NCI-H446 (cell line): ENCODE results near the gene PLXNA3.

ENCODE experiments used
- DNase-seq, 2 experiments: peaks; one replicate each; lab custom pipeline; 2025; lab: John Stamatoyannopoulos, UW

The PLXNA3 gene

DNA sequence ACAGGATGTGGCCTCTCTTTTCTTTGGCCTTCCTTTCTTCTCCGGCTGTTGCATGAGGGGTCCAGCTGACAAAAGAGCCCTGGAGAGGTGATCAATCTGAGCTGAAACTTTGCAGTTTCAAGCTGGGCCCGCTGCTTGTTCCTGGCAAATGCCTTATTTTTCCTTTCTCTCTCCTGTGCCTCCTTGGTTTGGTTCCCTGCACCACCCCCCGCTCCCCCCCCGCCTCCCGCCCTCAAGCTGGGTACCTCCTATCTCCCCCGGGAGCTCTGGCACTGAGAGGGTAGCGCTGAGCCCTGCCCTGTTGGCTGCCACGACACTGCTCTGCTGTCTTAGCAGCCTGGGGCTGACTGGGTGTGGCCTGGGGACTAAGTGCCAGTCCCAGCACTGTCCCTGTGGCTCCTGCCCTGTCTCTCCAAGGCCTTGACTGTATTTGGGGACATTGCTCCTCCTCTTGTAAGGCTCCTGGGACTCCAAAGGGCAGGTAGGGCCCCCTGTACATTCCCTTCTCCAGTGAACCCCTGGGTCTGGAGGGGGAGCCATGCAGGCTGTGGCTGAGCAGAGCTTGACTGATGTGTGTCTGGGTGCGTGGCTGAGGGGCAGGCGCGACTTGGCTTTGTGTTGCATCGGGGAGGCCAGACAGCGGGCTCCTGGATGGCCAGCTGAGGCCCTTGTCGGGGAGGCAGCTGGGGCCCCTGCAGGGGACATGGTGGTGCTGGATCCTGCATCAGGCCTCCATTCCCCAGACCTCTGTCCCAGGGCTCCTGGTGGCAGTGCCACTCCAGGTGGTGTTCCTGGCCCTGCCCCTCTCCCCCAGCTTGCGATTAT, 1.1 kb downstream of the PLXNA3 start:
- peak in 1 of 2 experiments; percentile 30 for DNase-seq

DNA sequence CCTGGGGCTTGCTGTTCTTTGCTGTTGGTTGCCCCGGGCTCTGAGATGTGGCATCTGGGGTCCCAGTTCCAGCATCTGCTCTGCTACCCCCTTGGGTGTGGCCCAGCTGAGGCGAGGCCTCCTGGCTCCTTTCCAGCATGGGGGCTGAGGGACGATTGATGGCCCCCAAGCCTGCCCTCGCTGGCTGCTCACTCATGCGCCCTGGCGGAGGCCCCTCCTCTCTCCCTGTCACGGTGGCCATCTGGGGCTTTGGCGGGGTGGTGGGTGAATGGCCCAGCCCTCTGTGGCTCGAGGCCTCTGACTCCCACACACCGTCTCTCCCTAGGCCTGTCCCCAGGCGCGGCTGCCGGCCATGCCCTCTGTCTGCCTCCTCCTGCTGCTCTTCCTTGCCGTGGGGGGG, 1.8 kb downstream of the PLXNA3 start:
- no peak for DNase-seq

DNA sequence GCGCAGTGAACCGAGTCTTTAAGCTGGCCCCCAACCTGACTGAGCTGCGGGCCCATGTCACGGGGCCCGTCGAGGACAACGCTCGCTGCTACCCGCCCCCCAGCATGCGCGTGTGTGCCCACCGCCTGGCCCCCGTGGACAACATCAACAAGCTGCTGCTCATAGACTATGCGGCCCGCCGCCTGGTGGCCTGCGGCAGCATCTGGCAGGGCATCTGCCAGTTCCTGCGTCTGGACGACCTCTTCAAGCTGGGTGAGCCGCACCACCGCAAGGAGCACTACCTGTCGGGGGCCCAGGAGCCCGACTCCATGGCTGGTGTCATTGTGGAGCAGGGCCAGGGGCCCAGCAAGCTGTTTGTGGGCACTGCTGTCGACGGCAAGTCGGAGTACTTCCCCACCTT, 2.2 kb downstream of the PLXNA3 start:
- DNase-seq = no peak

DNA sequence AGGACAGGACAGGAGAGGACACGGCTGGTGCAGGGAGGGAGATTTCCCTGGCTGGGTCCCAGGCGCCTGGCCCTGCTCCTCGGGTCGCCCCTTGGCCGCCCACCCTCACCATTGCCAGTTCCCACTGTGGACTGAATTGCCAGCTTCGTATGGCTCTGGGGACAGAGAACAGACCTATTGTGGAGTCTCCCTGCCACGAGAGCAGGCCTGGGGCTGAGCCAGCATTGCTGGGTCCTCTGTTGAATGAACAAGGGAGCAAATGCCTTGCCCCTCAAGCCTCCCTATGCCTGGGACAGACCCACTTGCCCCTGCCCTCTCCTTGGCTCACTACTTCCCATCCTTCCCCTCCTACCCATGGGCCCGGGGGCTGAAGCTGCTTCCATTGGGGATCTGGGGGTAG, 4.3 kb downstream of the PLXNA3 start:
- DNase-seq = no peak

DNA sequence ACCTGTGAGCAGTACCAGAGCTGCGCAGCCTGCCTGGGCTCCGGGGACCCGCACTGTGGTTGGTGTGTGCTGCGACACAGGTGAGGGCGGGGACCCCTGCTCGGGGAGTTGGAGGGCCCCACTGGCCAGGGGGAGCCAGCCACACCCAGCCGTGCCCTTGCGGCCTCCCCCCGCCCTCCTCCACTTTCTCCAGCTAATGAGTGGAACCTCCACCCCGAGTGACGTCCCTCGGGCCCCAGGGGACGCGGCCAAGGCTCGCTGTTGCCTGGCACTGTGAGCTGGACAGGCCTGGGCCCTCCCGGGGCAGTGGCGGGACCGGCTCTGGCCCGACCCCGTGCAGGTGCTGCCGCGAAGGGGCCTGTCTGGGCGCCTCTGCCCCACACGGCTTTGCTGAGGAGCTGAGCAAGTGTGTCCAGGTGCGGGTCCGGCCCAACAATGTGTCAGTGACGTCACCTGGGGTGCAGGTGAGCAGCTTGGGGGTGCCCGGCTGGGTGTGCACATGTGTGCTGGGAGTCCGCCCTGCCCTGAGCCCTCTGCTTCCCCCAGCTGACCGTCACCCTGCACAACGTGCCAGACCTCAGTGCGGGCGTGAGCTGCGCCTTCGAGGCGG, 5.6 kb downstream of the PLXNA3 start:
- no peak for DNase-seq

DNA sequence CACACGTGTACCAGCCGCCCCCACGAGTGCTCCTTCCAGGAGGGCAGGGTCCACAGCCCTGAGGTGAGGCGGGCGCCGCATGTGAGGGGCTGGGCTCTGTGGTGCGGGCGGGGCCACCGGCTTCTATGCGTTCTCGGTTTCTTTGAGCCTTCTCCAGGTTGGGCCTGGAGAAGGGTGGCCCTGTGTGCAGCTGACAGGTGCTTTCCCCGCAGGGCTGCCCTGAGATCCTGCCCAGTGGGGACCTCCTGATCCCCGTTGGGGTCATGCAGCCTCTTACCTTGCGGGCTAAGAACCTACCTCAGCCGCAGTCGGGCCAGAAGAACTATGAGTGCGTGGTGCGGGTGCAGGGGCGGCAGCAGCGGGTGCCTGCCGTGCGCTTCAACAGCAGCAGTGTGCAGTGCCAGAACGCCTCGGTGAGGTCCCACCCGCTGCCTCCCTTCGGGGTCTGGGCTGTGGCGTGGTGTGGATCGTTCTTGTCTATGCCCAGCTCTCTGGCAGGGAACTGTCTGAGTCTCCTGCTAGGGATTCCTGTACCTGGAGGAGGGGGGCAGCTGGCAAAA, 6.8 kb downstream of the PLXNA3 start:
- no peak for DNase-seq

DNA sequence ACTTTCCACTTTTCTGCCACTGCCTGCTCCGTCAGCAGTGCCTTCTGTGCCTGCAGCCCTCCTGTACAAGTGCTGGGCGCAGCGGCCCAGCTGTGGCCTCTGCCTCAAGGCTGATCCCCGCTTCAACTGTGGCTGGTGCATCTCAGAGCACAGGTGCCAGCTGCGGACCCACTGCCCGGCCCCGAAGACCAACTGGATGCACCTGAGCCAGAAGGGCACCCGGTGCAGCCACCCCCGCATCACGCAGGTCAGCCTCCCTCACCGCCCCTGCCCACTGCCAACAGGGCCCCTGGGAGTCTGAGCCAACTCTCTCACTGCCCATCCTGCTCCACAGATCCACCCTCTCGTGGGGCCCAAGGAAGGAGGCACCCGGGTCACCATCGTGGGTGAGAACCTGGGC, 7.5 kb downstream of the PLXNA3 start:
- no peak for DNase-seq

DNA sequence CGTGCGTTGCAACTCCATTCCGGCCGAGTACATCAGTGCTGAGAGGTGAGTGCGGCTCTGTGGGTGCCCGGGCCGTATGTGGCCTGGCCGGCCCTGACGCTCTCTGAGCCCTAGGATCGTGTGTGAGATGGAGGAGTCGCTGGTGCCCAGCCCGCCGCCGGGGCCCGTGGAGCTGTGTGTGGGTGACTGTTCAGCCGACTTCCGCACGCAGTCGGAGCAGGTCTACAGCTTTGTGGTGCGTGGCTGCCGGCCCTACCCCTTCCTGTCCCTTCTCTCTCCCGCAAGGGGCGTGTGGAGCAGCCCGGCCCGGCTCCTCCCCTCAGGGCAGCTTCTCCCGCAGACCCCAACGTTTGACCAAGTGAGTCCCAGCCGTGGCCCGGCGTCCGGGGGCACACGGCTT, 8.0 kb downstream of the PLXNA3 start:
- no peak for DNase-seq

DNA sequence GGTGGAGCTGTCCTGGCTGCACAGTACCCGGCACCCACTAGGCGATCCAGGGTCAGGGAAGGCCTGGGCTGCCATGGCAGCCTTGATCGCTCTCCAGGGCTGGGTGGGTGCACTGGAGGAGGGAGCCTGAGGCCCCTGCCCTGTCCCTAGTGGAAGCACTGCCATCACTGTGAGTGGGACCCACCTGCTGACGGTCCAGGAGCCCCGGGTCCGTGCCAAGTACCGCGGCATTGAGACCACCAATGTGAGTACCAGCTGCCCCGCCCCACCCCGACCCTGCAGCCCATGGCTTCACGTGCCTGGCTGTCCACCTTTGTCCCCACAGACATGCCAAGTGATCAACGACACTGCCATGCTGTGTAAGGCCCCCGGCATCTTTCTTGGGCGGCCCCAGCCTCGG, 8.8 kb downstream of the PLXNA3 start:
- no peak for DNase-seq

DNA sequence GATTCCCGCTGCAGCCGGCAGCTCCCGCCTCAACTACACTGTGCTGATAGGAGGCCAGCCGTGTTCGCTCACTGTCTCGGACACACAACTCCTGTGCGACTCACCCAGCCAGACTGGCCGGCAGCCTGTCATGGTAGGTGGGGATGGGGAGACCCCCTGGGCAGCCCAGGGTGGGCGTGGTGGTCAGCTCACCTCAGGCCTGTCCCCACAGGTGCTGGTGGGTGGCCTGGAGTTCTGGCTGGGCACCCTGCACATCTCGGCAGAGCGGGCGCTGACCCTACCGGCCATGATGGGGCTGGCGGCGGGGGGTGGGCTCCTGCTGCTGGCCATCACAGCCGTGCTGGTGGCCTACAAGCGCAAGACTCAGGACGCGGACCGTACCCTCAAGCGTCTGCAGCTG, 9.5 kb downstream of the PLXNA3 start:
- DNase-seq = no peak

DNA sequence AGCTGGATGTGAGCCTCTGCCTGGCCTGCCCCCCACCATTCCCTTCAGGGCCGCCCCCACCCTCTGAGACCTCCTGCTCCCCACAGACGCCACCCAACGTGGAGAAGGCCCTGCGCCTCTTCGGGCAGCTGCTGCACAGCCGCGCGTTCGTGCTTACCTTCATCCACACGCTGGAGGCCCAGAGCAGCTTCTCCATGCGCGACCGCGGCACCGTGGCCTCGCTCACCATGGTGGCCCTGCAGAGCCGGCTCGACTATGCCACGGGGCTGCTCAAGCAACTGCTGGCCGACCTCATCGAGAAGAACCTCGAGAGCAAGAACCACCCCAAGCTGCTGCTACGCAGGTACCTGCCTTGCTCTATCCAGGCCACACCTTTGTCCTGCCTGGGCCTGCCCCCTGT, 10.1 kb downstream of the PLXNA3 start:
- no peak for DNase-seq

DNA sequence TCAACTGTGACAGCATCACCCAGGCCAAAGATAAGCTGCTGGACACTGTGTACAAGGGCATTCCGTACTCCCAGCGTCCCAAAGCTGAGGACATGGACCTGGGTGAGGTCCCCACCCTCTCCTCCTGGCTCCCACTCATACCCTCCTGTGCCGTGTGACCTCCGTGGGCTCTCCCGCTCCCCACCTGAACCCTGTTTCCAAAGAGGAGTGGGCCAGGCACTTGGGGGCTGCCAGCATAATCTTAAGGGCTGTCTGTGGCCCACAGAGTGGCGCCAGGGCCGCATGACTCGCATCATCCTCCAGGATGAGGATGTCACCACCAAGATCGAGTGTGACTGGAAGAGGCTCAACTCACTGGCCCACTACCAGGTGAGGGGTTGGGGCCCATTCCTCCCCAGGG, 11.0 kb downstream of the PLXNA3 start:
- no peak for DNase-seq

DNA sequence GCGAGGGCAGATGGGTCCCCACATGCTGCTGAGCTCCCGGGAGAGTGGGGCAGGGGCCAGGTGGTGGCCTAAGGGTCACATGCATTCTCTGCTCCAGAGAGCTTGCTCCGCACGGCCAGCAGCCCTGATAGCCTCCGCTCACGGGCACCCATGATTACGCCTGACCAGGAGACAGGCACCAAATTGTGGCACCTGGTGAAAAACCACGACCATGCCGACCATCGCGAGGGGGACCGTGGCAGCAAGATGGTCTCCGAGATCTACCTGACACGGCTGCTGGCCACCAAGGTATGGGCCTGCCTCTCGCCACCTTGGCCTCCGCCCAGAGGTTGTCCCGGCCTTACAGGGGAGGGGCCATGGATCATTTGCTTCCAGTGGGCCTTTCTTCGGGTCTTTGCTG, 11.8 kb downstream of the PLXNA3 start:
- no peak for DNase-seq

DNA sequence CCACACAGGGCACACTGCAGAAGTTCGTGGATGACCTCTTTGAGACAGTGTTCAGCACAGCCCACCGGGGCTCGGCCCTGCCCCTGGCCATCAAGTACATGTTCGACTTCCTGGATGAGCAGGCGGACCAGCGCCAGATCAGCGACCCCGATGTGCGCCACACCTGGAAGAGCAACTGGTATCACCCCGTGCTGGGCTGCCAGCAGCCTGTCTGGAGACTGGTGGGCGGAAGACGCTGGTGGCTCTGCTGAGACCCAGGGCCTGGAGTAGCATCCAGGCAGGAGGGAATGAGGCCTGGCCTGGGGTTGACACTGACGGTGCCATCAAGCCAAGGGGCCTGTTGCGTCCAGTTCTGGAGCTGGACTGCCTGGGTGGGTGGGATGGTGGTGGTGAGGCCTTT, 12.4 kb downstream of the PLXNA3 start:
- no peak for DNase-seq

DNA sequence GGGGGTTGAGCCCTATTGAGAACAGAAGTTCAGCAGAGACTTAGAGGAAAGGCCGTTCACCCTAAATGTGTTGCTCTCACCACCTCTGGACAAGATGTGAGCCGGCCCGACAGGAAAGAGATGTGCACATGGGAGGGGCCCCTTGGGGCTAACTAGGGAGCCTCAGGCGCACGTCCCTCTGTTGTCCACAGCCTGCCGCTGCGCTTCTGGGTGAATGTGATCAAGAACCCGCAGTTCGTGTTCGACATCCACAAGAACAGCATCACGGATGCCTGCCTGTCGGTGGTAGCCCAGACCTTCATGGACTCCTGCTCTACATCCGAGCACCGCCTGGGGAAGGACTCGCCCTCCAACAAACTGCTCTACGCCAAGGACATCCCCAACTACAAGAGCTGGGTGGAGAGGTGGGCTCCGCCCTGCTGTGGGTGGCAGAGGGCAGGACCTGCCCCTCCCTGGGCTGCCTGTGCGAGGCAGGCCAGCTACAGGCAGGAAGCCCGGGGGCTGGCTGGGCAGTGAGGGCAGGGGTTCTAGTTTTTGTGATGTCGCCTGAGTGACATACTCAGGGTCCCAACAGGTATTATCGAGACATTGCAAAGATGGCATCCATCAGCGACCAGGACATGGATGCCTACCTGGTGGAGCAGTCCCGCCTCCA, 13.0 kb downstream of the PLXNA3 start:
- no peak for DNase-seq

DNA sequence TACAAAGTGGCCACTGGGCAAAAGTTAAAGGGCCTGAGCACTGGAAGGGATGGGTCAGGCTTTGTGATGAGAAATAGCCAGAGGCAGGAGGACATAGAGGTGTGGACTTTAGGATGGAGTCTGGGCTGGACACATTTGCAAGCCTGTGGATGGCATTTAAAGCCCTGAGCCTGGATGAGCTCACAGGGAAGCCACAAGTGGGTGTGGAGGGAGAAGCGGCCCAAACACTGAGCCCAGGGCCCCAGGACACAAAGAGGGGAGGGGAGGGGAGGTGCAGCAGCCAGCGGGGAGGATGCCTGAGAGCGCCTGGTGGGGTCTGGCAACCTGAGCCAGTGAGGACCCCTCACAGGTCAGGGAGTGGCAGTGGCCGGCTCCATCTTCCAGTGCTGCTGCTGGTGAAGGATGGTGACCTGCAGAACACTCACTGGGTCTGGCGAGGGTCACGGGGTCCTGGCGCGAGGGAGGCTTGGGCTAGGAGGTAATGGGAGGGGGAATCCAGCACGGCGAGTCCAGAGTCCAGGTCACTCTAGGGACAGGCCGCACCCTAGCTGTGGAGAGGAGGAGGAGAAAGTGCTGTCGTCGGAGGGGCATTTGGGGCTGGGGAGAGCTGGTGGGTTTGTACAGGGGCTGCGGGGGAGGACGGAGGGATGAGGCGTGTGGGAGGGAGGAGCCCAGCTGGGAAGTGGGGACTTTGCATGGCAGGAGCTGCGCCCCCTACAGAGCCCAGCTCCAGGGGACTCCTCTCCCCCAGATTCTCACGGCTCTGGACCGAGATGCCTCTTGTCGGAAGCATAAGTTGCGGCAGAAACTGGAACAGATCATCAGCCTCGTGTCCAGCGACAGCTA, 14.0 kb downstream of the PLXNA3 start:
- DNase-seq = no peak

DNA sequence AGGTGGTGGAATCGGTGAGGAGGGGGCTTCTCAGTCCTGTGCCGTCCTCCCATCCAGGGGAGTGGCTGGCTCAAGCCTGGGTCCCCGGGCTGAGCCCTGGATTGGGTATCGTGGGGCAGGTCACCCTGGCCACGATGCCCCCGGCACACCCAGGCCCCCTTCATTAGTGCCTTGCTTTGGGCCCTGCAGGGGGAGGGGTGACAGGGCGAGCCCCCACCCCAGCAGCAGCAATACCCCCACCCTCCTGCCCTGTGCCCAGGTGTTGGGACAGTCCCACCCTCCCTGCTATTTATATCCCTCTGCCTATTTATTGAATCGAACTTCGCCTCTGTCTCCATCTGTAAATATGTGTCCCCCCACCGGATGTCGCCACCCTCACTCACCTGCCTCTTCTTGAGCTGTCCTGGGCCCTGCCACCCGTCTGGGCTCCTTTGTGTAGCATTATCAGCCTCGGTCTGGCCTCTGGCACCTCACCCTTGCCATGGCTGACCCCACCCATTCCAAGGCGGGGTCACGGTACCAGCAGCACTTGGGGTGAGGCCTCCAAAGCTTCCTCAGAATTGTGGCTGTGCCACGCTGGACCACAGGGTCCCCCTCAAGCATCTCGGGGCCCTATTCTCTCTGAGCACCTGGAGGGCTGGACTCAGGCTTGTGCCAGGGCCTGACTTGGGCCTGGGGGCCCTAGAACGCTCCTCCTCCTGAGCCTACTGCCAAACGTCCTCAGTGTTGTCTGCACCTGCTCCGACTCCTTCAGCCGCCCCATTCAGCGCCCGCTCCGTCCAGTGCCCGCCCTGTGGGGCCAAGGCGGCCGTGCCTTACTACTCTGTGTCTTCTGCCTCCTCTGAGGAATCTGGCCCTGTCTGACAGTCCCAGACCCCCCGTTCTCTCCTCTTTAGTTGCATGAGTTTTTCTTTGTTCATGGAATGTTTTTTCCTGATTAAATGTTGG, 14.9 kb downstream of the PLXNA3 start:
- no peak for DNase-seq

DNA sequence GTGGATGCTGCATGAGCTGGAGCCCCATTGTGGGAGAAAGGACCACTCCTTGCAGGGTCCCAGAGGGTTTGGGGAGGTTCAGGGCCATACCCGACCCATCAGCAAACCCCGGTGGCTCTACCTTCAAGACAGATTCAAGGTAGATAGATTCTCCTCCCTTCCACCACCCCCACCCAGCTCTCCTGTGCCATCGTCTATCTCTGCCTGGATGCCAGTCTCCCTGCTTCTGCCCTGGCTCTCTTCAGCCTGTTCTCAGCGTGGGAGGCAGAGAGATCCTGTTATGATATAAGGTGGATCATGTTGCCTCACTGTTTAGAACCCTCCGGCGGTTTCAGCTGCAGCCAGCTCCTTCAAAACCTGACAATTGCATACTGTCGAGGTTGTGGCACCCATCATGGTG, 15.6 kb downstream of the PLXNA3 start:
- no peak for DNase-seq

DNA sequence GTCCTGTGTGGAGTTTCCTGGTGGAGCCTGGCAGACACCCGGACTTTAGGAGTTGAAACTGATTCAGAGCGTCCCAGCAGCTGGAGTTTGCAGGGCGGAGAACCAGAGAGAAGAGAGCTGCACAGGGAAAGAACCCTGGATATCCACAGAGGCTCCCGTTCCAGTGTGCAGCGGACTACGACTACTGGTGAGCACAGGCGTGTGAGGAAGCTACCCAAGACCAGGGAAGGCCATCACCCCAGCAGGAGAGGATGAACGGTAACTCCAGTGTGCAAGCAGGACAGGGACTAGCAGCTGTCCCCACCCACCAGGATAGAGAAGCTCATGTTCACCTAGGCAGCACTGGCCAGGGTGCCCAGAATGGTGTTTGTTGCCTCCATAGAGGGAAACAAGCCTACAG, 18.7 kb downstream of the PLXNA3 start:
- DNase-seq = no peak

DNA sequence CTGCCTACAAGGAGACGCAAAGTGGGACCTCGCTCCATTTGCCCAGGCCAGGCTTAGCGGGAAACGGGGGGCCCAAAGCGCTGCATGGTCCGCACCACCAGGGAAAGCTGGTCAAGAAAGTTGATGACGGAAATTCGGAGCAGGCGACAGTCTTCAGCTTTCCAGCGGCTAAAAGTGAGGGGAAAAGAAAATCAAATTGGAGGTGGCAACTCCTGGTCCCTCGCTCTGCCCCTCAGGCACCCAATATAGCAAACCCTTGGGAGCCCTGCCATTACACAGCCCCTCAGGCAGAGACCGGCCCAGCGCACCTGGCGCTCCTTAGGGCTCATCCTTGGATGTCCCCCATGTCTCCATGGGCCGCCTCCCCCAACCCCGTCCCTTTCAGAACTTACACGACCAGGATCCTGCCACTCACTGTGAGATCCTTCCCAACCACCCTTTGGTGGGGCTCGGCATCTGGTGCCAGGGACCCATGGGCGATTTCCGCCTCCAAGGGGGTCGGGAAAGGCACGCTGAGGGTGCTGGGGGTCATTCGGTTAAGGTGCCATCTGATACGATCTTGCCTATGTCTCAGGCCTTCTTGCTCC, 19.9 kb downstream of the PLXNA3 start:
- DNase-seq = no peak
